ENCODE measurements around the gene EHMT1.

DNA sequence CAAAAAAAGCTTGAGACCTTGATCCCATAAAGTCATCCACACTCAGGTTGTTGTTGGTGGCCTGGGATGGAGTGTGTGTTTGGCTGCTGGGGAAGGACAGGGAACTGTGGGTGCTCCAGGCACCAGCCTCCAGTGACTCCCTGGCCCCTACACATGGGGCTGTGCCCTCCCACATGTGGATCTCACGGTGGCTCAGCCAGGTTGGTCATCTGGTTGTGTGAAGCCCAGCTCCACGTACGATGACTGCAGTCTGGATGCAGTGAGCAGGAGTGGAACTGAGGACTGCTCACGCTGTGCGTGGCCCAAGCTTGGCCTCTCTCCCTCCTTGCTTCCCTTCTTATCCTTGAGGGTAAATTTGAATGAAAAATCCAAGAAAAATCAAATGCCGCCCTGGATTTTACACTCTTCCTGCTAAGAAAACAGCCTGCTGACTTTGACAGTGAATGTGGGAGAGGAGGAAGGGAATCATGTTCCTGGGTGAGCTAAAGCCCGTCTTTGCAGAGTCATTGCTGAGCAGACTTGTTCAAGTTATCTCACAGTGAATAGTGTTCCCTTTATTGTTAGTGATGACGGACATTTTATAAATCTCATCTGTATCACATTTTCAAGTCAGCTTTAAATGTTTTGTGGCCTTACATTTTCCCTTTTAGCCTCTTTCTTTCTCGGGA lies 193.7 kb downstream of the EHMT1 start:
- TF ChIP-seq TAF1 (IDR thresholded peaks at IDR 0.05; ENCODE audit: borderline replicate concordance, insufficient read depth, low read length): no peak
- no peak for TF ChIP-seq POLR2AphosphoS5 (IDR thresholded peaks at IDR 0.05; ENCODE audit: low read depth, low read length)
